Activated naive CD8-positive, alpha-beta T cell treated with anti-CD3 and anti-CD28 coated beads, Interleukin-2, amount 50 U/mL, for 24 hours (primary cell): ENCODE results near the gene GPR183.

Source experiments
- ATAC-seq: fragments of 150-1000 bp; cut with Tn5 transposase; one replicate; pipeline ENCODE4 v1.10.0; 2021
- DNase-seq: peaks from one replicate; pipeline ENCODE4 v3.0.0; 2021
- H3K27ac Mint-ChIP-seq: one replicate; pipeline ENCODE4 v1.8.0; 2021; ENCODE audit warnings: mild to moderate bottlenecking, mixed read lengths
- H3K27me3 Mint-ChIP-seq: one replicate; pipeline ENCODE4 v1.8.0; 2021; ENCODE audit warnings: mixed read lengths
- H3K36me3 Mint-ChIP-seq: one replicate; pipeline ENCODE4 v1.8.0; 2021; ENCODE audit warnings: low read depth, mixed read lengths
- H3K4me1 Mint-ChIP-seq: one replicate; pipeline ENCODE4 v1.8.0; 2021; ENCODE audit warnings: mixed read lengths
- H3K4me3 Mint-ChIP-seq: one replicate; pipeline ENCODE4 v1.8.0; 2021; ENCODE audit warnings: mild to moderate bottlenecking, moderate library complexity, mixed read lengths
- H3K9me3 Mint-ChIP-seq: one replicate; pipeline ENCODE4 v1.8.0; 2021; ENCODE audit warnings: mixed read lengths

Gene GPR183

DNA sequence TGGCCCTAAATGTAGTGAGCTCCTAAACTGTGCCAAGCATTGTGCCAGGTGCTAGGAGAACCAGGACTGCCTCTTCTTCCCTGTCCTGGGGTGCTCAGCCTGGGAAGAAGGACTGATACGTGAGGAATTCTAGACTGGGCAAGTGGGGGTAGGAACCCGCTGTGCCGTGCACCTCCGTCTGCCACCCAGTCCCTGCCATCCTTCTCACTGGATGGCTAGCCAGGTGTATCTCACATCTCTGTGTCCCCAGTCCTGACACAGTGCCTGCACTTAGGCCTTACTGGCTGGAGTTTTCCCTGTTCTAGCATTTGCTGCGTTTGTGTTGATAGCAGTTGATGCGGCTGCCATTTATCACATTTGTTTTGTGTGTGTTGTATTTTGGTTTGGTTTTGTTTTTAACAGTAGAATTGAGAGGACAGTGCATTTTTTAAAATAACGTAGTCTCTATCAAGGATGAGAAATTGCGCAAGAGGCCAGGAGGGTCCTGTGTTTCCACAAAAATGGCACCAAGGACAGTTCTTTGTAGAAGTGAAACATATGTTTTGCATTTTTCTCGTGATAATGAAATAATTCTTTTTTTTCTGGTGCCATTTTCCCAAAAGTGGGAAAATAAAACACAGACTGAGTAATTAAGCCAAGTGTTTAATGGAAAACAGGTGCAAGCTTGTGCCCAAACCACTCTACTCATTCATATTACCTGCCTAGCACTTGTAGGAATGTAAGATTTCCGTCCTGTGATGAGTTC, 4.7 kb upstream of the GPR183 start:
- H3K4me3 Mint-ChIP-seq = no peak overlapping the region
- peak overlapping the region; percentile 90 for H3K27ac Mint-ChIP-seq
- DNase-seq (no peak), ATAC-seq (no peak)
- peaks cover 97% of the 10 kb centered on the region for H3K4me1 Mint-ChIP-seq
- peaks cover 50% of the 10 kb centered on the region for H3K36me3 Mint-ChIP-seq
- no peaks in the 10 kb centered on the region for H3K27me3 Mint-ChIP-seq
- no peaks in the 10 kb centered on the region for H3K9me3 Mint-ChIP-seq

DNA sequence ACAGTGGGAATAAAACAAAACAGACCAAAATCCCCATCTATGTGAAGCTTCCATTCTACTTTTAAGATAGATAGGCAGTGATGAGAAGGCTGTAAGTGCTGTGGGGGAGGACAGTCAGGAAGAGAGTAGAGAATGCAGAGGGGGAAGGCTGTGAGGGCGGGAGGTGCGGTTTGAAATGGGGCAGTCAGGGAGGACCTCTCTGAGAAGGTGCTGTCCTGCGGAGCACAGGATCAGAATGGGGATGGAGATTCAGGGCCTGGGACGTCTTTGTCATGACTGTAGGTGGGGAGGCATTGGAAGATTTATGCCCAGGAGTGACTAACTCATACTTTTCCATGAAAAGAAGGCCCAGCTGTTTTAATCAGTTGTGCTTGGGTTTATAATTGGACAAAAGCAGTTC, 3.9 kb upstream of the GPR183 start:
- H3K27me3 Mint-ChIP-seq = no peaks in the 10 kb centered on the region
- peaks cover 48% of the 10 kb centered on the region for H3K36me3 Mint-ChIP-seq
- ATAC-seq (no peak), DNase-seq (peak; percentile 48)
- H3K9me3 Mint-ChIP-seq = no peaks in the 10 kb centered on the region
- peaks cover 95% of the 10 kb centered on the region for H3K4me1 Mint-ChIP-seq
- H3K27ac Mint-ChIP-seq = peak overlapping the region; percentile 90
- peak overlapping the region; percentile 22 for H3K4me3 Mint-ChIP-seq

DNA sequence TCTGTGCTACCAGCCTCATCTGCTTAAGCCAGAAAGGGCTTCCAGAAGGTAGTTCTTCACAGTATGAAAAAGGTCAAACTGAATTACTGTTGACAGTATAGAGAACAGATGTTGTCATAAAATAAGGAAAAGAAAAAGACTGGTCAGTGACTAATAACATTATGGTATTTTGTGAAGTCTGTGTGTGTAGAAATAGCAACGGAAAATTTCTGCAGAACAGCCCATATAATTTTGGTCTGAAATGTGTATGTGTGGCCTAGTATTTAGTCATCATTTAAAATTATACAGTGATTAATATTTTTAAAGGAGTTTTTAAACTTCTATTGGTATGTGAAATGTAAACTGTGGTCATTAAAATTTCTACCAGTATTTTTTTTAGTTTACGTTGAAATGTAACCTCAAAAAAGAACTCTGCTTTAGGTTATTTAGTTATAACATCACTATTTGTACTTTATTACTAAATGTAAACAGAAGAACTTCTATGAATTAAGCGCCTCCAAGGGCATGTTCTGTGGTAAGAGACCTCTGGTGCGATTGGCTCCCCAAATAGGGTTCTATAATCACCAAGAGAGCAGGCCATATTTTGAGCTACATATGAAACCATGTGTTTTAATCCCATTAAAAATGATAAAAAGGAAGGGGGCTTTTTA, 3.3 kb upstream of the GPR183 start:
- peaks cover 51% of the 10 kb centered on the region for H3K36me3 Mint-ChIP-seq

DNA sequence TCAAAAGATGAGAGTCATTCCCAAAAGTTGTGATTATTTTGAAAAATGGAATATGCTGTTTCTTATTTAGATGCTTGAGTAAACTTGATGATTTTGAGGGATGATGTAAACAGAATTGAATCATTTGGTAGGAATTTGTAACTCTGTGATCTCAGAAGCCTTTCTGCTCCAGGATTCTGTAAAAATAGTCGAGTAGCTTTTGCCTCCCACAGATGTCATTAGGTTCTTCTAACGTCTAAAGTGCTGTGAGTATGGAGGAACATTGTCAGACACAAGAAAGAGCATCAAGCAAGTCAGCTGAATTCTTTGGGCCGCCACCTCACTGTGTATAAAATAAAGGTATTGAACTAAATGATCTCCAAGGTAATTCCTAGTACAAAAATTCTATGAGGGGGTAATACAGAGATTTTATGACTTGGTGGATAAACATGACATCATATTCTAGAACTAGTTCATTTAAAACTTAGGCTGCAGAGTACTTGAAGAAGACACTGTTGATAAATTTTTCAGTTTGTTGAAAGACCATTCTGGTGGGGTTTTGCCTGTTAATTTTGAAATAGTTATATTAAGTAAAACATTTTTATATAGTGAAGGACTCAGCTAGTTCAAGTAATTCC, 1.4 kb upstream of the GPR183 start:
- peaks cover 54% of the 10 kb centered on the region for H3K36me3 Mint-ChIP-seq
- peak overlapping the region; percentile 90 for H3K27ac Mint-ChIP-seq
- H3K27me3 Mint-ChIP-seq = no peaks in the 10 kb centered on the region
- ATAC-seq = no peak
- peaks cover 89% of the 10 kb centered on the region for H3K4me1 Mint-ChIP-seq
- H3K9me3 Mint-ChIP-seq = no peaks in the 10 kb centered on the region
- DNase-seq = no peak
- H3K4me3 Mint-ChIP-seq = peak overlapping the region; percentile 89

More for the DNA sequence above, 3.3 kb upstream of the GPR183 start:
- Mint-ChIP-seq H3K27ac (peak overlapping the region; percentile 90), H3K4me1 (peaks cover 93% of the 10 kb centered on the region), H3K4me3 (peak overlapping the region; percentile 22), H3K27me3 (no peaks in the 10 kb centered on the region), H3K9me3 (no peaks in the 10 kb centered on the region)
- DNase-seq = no peak
- peak; percentile 17 for ATAC-seq

DNA sequence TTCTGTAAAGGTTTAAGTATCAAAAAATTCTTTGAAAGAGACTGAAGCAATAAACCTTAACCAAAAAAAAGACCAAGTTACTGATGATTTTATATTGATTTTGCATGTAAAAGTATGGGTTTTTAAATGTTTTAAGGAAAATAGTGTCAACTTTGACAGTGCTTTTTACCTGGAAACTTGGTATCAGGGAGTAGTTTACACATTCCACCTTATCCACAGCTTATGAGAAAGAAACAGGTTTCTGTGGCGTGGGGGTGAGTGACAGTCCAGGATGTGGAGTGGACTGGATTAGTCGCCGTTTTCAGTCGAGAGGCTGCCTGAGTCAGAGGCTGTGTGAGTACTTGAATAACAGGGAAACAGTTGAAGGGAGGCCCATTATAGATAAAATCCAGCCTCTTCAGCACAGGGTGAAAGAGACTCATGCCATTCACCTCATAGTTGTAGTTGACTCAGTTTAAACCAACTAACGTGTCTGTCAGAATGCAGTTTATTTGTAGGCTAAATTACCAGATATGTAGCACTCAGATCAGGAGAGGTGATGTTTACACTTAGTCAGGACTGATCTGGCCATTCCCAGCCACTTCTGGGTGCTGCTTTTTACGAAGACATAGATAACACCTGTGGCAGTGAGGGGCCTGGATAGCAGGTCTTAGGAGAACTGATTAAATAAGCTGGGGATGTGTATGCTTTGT, 595 bp upstream of the GPR183 start:
- Mint-ChIP-seq H3K9me3 (no peaks in the 10 kb centered on the region), H3K4me3 (peak overlapping the region; percentile 89), H3K27me3 (no peaks in the 10 kb centered on the region), H3K36me3 (peaks cover 58% of the 10 kb centered on the region), H3K4me1 (peaks cover 90% of the 10 kb centered on the region), H3K27ac (peak overlapping the region; percentile 90)
- DNase-seq (peak; percentile 70), ATAC-seq (peak; percentile 87)

DNA sequence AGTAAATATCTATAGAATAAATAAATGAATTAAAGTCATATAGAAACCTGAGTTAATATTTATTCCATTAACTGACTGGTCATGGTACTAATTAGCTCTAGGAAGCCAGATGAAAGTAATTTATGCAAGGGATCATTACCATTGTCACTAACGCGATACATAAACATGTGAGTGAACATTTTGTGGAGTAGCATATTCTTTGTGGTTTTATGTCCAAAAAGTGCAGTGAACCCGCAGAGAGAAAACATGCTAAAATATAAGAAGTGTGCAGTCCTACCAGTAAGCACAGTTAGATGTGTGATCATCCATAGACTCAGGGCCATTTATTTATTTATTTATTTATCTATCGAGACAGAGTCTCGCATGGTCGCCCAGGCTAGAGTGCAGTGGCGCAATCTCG, 1.6 kb downstream of the GPR183 start:
- no peak for DNase-seq
- Mint-ChIP-seq H3K9me3 (no peaks in the 10 kb centered on the region), H3K4me3 (peak overlapping the region; percentile 89), H3K4me1 (peaks cover 84% of the 10 kb centered on the region), H3K27me3 (no peaks in the 10 kb centered on the region), H3K36me3 (peaks cover 54% of the 10 kb centered on the region), H3K27ac (peak overlapping the region; percentile 90)
- ATAC-seq = no peak

DNA sequence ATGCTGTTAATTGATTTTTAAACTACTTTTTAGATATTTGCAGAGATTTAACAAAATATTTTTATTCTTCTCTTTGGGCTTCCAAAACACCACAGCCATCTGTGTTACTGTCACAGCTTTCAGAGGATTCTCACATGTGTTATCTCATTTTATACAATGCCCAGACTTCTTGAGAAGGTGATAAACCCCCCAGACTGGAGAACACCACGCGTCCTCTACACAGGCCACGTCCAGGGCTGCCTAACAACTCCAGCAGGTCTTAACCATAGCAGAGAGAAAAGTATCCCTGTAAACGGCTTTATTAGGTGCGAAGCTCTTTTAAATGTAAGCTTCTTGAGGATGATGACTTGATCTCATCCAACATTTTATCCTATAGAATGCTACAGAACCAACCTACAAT, 2.0 kb downstream of the GPR183 start:
- peaks cover 84% of the 10 kb centered on the region for H3K4me1 Mint-ChIP-seq
- H3K36me3 Mint-ChIP-seq = peaks cover 54% of the 10 kb centered on the region
- DNase-seq (no peak), ATAC-seq (no peak)
- H3K27ac Mint-ChIP-seq = peak overlapping the region; percentile 90
- no peaks in the 10 kb centered on the region for H3K27me3 Mint-ChIP-seq
- no peaks in the 10 kb centered on the region for H3K9me3 Mint-ChIP-seq
- H3K4me3 Mint-ChIP-seq = peak overlapping the region; percentile 89

DNA sequence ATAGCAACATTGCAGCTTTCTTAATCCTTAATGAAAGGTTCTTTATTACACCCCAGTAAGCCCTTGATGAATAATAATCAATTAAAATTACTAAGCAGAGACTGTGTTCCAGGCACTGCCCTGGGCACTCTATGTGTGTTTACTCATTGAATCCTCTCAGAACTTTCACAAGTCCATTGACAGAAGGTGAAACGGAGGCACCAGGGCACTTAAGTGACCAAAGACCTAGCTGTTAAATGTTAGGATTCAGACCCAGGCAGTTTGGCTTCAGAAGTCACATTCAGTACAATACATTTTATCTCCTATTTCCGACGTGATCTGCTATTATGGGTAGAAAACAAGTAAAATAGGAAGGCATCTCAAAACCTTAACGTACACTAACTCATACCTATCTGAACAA, 2.7 kb downstream of the GPR183 start:
- peaks cover 55% of the 10 kb centered on the region for H3K36me3 Mint-ChIP-seq
- ATAC-seq = no peak
- H3K9me3 Mint-ChIP-seq = no peaks in the 10 kb centered on the region
- H3K27ac Mint-ChIP-seq = peak overlapping the region; percentile 90
- H3K4me1 Mint-ChIP-seq = peaks cover 84% of the 10 kb centered on the region
- no peak for DNase-seq
- H3K27me3 Mint-ChIP-seq = no peaks in the 10 kb centered on the region
- H3K4me3 Mint-ChIP-seq = peak overlapping the region; percentile 89

DNA sequence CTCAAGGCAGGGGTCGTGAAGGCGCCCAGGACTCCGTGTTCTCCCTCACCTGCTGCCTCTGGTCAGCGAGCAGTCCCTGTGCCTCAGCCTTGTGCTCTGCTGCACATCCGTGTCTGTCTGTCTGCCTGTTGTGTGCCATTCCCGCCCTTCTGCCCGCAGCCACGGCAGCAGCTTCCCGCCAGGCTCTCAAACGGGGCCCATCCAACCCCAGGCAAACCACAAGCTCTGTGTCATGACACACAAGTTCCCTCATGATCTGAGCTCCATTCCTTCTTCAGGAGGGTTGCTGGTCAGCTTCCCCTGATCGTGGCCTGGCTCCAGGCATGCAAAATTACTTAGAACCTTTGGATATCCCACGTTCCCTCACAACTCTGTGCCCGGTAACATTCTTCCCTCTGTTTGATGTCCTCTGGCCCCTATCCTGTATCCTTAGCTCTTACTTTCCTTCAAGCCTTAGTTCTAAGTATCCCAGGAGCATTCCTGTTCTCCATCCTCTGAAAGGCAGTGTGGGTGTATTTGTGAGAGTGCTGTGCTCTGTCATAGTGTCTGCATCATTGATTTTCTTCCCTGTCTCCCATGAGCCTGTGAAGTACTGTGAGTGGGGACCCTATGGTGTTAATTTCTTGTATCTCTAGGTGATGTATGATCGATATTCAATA, 3.2 kb downstream of the GPR183 start:
- ATAC-seq = peak; percentile 11

DNA sequence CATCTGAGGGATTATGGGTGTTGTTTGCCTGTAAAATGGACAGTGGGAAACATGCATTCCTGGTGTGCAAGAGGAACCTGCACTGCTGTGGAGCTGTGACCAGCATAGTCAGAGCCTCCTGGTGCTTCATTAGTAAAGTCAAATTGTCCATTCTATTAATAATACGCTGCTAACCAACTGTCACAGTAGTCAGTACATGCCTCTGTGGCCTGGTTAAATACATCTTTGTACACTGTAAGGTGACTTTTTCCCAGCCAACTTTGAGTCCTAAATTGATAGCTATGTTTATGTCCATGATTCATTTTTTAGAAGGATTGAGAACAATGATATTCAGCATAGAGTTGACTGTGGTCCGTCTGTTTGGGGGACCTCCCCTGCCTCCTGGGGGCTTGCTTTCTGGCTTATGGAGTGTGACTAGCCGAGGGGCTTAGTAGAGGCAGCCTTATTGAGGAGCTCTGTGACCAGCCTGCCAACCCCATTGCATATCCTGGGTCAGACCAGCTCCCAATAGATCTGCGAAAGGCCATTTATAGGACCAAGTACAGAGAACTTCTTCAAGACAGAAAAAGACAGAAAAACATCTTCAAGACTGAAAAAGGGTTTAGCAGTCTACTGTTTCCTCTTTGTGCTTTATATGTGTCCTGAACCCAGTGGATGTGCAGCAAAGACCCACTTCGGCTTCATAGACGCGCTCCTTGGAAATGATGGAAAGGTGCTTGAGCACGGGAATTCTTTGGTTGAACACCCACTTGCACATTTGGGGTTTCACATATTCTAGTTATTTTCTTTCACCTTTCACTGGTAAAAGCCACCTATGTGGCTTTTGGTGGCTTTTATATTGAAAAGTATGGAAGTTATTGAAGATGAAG, 4.3 kb downstream of the GPR183 start:
- Mint-ChIP-seq H3K36me3 (peaks cover 54% of the 10 kb centered on the region), H3K4me1 (peaks cover 82% of the 10 kb centered on the region), H3K27ac (peak overlapping the region; percentile 90), H3K27me3 (no peaks in the 10 kb centered on the region), H3K4me3 (peak overlapping the region; percentile 89), H3K9me3 (no peaks in the 10 kb centered on the region)
- ATAC-seq = no peak
- no peak for DNase-seq

More for the DNA sequence above, 3.2 kb downstream of the GPR183 start:
- Mint-ChIP-seq H3K27ac (peak overlapping the region; percentile 90), H3K9me3 (no peaks in the 10 kb centered on the region), H3K4me1 (peaks cover 83% of the 10 kb centered on the region), H3K27me3 (no peaks in the 10 kb centered on the region), H3K4me3 (peak overlapping the region; percentile 89), H3K36me3 (peaks cover 55% of the 10 kb centered on the region)
- DNase-seq = peak; percentile 51

DNA sequence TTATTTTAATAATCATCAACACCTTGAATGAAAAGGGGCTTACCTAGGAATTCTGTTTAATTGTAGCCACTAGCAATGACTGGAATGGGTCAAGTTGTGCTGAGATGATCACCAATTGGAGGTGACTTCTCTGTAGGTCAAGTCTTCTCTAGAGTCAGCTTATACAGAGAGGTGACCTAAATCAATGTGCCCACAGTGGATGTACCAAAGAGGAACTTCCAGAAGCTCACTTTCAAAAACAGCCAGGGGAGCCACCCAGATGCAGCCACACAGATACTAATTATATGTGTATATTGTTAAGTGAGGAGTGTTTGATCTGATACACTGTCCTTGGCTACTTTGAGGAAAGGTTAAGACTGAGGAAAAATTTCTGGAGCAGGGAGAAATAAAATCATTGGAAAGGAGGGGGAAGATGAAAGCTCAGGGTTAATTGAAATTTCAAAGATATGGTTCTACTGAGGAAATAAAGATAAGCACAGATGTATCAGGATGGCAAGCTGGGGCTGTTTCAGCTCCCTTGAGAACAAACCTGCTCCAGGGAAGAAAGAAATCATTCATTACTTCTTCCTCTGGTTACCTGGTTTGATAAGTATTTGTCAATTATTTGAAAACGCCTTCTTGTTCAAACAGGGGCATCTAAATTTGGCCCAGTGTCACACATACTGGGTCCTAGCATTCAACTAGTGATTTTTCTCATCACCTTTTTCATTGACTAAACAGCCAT, 5.1 kb downstream of the GPR183 start:
- peaks cover 60% of the 10 kb centered on the region for H3K36me3 Mint-ChIP-seq
- ATAC-seq (no peak), DNase-seq (no peak)
- peaks cover 82% of the 10 kb centered on the region for H3K4me1 Mint-ChIP-seq
- no peaks in the 10 kb centered on the region for H3K9me3 Mint-ChIP-seq
- H3K4me3 Mint-ChIP-seq = peak overlapping the region; percentile 57
- H3K27ac Mint-ChIP-seq = peak overlapping the region; percentile 90
- no peaks in the 10 kb centered on the region for H3K27me3 Mint-ChIP-seq

DNA sequence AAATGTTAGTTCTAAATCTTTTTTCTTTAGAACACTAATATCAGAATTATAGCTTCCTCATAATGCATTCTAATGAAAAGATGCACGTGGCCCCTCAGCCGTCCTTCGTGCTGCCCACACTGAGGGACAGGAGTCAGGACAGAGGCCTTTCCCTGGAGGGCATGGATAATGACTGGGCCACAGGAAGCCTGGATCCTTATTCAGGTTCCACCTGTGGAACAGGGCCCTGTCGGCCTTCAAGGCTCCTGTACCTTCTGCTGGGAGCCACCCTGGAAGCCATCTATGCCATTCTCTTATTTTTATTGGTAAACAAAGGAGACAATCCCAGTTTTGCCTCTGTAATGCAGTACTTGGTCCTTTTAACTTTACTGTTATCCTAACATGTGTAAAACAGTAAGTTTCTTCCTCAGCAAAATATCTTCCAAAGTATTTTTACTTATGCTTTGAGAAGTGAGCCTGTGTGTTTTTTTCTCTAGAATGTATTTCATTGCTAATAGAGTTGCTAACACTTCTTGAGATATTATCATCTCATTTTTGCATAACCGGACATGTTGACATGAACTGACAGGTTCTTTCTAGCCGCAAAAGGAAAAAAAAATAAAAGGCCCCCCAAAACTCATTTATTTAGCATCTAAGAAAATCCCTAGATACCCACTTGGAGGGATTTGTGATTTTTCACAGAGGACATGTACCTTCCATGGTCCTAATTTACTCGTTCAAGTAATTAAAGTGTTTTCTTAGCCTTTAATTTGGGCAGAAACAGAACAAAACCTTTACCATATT, 6.0 kb downstream of the GPR183 start:
- Mint-ChIP-seq H3K27me3 (no peaks in the 10 kb centered on the region), H3K4me1 (peaks cover 86% of the 10 kb centered on the region), H3K36me3 (peaks cover 56% of the 10 kb centered on the region), H3K9me3 (no peaks in the 10 kb centered on the region), H3K4me3 (no peak overlapping the region), H3K27ac (peak overlapping the region; percentile 68)
- no peak for DNase-seq
- no peak for ATAC-seq
